ENCODE measurements around the gene ANTXR2. TPM values are rescaled to one million over a fixed set of nuclear protein-coding genes. Genes with fewer than 3 reads are reported as not detected.
"Not testable (repeated sequence)": the region's sequence is repeated elsewhere in the genome, so short reads cannot be mapped to it uniquely, and the experiment has no call there.

ANTXR2 gene
- total RNA-seq, 1 donor from 2014 or later: 46.9 TPM

DNA sequence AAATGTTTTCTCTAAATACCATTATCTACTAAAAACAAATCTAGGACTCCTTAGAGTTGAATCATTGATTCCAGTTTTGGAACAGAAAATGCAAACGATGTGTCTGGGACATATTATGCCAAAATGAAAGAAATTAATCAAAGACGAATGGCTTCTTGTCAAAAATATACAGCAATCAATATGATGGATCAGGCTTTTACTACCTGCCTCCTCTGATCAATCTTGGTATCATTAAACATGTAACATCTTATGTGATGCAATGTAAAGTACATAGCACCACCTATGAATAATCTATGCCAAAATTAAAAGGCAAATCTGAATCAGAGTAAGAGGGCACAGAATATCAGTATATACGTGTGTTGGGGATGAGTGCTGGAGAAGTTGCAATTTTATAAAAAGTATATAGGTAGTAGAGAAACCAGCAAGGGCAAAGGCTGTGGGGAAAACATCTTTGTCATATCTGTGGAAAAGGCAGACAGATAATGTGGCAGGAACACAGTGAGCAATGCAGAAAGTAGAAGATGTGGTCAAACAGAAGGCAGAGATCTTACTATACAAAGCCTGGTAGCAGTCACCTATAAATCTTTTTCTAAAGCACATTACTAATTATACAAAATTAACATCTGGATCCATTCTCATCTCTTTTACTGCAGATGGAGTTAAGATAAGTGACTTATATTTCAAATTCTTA, 152.7 kb downstream of the ANTXR2 start:
- no peak for DNase-seq (ENCODE audit: low spot score)

DNA sequence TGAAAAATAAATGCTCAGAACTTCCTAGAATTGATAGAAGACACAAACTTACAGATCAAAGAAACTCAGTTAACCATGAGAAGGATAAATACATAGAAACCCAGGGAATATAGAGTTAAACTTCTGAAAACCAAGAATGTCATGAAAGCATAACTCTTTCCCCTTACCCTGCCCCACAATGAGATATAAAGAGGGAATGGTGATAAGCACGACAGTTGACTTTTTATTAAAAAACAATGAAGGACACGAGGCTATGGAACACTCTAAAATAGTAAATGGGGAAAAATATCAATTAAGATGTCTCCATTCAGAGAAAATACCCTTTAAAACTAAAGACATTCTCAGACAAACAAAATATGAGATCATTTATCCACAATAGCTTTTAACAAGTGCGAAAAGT, 154.7 kb downstream of the ANTXR2 start:
- DNase-seq (ENCODE audit: low spot score): no peak

DNA sequence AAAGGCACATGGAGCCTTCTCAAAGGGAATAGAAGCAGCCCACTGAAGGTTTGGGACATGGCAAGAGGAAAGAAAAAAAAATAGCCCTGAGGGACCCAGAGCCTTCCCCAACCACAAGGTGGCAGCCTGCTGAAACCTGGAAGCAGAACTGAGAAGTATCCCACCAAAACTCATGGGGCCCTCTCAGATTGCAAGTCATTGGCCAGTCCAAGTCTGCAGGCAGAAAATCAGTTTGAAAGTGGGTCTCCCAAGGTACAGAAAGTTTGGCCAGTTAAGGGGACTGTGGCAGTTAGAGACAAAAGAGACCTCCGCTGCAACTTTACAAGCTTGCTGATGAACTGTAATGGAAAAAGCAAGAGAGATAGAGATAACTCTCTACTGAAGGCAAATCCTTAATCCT, 155.8 kb downstream of the ANTXR2 start:
- no peak for DNase-seq (ENCODE audit: low spot score)

DNA sequence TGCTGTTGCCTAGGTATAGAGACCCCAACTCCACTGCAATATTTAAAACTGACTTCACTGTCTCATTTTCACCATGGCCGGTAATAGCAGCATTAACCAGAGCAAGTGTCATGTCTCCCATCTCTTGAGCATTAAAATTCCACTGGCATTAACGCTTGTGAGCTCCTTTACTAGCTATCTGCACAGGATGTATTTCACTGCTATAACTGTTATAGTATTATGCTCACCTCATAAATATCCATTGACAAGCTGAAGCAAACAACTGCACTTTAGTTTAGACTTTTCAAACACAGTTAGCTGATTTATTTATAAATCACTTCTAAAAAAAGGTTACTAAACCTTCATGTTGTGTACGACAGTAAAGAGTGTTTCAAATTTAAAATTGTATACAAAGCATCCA, 157.8 kb downstream of the ANTXR2 start:
- no peak for DNase-seq (ENCODE audit: low spot score)

DNA sequence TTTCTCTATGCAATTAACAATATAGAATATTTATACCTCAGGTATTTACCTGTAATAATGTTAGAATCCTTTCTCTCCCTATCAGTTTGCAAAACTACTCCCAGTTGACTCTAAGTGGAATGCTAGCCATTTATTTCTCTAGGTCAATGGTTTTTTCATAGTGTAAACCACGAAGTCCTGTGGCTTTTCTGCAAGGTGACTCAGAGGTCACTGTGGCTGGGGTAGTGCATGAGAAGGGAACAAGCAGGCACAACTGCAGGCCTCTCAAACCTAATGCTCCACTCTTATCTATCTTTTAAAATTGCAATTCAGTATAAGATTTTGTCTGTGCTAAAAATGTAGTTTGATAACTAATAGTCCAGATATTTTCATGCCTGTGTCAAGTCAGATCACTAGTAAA, 159.4 kb downstream of the ANTXR2 start:
- no peak for DNase-seq (ENCODE audit: low spot score)

DNA sequence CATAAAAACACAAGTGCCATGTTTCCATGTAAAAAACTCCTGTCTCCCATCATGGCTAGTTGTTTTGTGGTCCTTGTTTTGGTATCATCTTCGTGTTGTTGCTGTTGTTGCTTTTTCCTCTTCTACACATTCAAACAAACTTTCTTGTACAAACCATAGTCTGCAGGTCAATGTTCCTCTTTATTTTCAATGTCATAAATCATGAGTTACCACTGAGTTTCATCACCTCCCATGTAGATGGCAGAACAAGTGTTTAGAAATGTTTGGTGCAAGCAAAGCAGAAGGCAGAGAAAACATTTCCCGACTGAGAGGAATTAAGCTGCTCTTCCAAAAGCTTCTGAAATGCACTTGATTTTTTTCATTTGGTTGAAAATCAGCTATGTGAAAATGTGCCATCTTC, 166.0 kb downstream of the ANTXR2 start:
- no peak for DNase-seq (ENCODE audit: low spot score)

DNA sequence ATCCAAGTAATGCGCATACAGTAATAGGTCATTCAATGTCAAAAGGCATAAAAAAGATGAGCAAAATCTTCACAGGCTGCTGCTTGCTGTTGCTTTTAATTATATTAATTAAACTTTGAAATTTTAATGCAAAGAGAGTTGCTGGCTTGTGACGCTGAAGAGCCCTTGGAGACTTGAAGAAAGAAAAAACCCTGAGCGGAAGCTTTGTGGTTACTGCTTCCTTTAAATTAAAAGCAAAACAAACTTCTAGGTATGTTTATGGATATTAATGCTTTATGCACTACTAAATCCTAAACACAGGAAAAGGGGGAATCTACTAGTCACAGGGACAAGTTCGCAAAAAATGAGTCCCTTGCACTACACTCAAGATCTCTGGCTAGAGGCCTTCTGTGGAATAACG, 166.7 kb downstream of the ANTXR2 start:
- DNase-seq (ENCODE audit: low spot score): no peak

DNA sequence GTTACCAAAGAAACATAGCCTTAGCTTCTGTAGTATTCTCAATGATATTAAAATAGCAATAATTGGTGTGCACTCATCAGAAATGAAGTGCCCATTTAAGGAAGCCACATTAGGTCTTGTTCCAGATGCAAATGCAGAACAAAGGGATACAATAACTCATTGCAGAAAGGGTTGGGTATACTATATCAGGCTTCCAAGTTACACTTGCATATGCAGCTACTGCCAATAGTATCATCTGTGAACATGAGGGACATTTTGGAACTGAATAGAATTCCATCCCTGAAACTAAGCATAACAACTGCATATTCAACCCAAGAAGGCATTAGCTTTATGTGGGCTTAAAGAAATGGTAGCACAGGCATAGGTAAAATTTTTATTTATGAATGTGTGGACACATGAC, 167.8 kb downstream of the ANTXR2 start:
- no peak for DNase-seq (ENCODE audit: low spot score)

DNA sequence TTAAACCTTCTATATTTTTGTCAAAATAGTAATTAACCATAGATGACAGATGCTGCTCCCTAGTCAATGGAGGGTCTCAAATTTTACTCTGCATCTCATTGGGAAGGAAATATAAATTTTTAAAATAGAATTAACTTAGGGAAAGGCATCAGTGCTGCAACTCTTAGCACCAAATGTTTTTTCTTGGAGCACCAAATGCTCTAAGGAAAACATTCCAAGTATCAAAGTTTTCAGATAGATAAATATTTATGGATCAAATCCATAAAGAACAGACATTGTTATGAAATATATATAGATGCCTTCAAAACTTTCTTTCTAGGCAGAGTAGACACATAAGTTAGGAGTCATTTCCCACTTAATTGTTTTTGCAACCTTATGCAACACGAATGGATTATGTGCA, 168.7 kb downstream of the ANTXR2 start:
- no peak for DNase-seq (ENCODE audit: low spot score)

DNA sequence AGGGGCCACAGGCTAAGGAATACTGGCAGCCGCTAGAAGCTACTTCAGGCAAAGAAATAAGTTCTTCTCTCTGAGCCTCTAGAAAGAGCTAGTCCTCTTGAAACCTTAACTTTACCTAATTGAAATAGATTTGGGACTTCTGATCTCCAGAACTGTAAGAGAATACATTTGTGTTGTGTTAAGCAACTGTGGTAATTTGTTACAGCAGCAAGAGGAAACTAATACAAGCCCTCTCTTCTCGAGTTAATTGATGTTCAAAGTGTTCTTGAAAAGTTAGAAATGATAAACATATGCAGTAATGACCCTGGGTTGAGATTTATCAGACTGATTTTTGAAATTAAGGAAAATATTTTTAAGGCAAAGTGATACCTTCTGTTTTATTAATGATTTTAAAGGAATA, 172.8 kb downstream of the ANTXR2 start:
- no peak for DNase-seq (ENCODE audit: low spot score)

DNA sequence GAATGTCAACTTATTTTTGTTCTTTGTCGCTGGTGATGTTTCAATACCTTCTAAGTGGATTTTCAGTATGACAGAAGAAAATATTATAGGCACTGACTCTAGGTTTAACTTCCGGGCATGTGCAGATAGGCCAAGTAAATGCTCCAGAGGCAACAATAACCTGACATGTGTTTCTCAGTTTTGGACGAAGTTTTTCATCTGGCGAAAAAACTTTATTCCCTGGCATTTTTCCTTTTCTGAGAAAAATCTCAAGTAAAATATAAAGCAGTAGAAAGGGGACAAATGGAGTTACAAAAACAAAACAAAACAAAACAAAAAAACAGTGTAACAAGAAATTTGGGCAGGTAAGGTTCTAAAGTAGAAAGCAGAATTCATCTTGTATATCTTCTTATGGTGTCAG, 173.5 kb downstream of the ANTXR2 start:
- DNase-seq (ENCODE audit: low spot score): no peak

DNA sequence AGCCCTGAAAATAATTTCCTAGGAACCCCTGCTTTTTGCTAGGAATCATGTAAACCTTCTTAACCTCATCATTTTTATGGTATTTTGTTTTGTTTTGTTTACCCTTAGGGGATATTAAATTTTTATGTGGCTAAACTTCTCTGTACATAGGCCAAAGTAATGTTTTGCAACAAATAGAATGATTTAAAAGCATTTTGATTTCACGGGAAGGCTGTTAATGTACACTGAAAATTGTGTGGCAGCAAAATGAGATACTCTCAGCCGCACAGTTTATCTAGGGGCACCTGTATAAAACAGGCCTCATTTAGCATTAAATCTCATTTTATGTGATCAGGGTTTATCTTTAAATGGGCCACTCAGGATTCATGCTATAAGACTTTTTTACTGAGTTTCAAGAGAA, 175.0 kb downstream of the ANTXR2 start:
- no peak for DNase-seq (ENCODE audit: low spot score)

DNA sequence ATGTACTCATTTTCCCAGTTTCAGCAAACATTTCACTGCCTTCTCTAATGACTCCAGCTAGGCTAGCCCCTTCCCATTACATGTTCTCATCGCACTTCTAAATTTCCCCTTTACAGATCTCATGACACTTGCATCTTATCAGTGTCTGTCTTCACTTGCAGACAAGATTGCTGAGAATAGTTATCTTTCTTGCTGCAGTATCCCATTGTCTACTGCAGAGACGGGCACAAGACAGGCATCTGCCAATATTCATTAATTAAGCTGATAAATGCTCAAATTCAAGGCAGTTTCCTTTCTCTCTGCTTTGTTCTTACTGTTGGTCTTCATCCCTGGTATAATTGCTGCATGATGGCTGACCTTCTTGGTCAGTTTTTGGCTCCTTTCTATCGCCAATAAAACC, 175.9 kb downstream of the ANTXR2 start:
- no peak for DNase-seq (ENCODE audit: low spot score)

DNA sequence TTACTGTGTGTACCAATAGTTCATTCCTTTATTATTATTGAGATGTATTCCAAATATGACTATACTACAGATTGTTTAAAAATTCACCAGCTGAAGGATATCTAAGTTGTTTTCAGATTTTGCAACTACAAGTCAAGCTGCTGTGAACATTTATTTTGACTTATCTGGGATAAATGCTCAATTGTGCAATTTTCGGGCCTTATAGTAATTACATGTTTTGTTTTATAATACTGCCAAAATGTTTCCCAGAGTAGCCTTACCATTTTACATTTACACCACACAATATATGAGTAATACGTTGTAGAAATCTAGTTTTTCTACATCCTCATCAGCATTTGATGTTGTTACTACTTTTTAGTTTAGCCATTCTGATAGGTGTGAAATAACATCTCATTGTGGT, 179.6 kb downstream of the ANTXR2 start:
- DNase-seq (ENCODE audit: low spot score): no peak

DNA sequence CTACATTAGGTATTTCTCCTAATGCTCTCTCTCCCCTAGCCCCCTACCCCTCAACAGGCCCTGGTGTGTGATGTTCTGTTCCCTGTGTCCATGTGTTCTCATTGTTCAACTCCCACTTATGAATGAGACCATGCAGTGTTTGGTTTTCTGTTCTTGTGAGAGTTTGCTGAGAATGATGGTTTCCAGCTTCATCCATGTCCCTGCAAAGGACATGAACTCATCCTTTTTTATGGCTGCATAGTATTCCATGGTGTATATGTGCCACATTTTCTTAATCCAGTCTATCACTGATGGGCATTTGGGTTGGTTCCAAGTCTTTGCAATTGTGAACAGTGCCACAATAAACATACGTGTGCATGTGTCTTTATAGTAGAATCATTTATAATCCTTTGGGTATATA, 184.0 kb downstream of the ANTXR2 start:
- DNase-seq (ENCODE audit: low spot score): not testable (repeated sequence)

DNA sequence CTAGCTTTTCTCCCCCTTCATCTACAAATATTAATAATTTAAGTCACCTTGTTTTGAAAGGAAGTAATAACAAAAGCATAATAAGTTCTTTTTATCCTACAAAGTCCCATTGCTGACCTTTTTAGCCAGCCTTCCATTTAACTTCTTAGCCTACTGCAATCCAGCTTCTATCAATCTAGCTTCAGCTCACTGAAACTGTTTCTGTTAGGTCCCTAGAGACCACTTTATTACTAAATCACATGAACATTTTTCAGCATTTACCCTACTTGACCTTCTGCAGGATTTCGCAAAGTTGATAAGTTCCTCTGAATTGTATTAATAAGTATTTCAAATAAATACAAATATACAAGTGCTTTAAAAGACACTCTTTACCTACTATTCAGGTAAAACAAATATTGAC, 186.5 kb downstream of the ANTXR2 start:
- DNase-seq (ENCODE audit: low spot score): no peak

DNA sequence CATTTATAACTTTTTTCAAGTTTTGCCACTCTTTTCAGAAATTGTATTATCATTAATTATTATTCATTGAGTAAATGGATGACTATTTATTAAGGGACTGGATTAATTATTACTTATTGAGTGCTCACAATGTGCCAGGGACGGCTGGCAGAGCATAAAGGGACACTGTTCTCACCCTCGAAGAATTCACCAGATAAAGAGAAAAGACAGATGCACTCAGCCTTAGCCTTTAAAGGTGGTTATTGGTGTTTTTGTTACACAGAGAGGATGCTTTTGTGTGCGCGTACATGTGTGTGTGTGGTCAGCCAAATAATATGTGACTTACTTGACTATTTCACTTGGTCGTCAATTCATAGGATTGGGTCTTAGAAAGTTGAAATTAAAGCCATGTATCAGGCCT, 187.0 kb downstream of the ANTXR2 start:
- no peak for DNase-seq (ENCODE audit: low spot score)

DNA sequence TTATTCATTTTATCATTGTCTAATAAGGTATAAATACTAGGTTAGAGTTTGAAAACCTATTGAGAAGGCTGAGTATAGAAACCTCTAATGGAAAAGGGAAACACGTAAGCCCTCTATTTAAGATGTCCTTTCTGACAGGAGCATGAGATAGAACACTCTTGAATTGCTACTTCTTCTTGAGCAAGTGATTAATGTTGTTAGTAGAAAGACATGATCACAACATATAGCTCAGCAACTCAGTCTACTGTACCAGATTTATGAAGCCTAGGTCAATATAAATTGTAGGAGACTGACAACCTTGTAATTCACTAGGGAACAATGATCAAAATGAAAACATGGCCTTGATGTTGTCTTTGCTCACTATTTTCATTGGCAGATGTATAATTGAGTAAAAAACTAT, 189.7 kb downstream of the ANTXR2 start:
- DNase-seq (ENCODE audit: low spot score): no peak

DNA sequence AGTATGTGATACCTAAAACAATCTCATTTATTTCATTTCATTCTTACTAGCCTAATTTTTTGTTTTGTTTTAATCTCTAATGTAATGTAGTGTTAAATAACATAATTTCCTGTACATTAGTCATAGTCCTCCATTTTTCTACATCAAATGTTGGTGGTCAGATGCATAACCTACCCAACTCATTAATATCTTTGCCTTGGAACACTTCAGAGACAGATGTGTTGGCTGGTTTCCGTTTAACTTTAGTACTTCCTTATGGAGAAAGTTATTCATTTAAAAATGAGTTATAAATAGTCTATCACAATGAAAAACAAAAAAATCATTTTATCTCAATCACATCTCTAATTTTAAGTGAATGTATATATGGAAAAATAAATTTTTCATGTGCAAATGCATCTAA, 190.2 kb downstream of the ANTXR2 start:
- DNase-seq (ENCODE audit: low spot score): no peak

DNA sequence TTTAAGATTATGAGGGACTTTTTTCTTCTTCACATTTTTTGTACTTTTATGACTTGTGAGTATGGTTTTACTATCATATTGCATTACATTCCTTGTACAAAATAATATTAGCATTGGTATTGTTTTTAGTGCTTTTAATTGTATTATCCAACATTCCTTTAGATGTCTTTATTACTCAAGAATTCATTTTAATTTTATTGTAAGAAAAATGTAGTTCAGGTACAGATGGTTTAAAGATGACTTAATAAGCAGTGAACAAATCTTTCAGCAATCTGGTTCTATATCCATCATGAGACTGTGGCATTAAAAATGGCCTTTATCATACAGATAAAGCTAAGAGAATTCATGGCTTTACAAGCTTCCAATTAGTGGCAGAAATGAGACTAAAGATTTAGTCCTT, 191.6 kb downstream of the ANTXR2 start:
- DNase-seq (ENCODE audit: low spot score): no peak

DNA sequence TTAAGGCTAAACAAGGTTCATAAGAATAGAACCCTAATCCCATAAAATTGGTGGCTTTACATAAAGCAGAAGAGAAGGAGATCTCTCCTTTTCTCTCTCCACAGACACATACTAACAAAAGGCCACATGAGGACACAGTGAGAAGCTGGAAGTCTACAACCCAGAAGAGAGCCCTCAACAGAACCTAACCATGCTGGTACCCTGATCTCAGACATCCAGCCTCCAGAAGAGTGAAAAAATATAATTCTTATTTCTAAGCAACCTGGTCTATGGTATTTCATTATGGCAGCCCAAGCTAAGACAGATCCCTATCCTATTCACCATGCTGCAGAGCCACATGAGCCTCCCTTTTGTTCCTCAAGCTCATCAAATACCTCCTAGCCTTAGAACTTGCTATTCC, 195.5 kb downstream of the ANTXR2 start:
- no peak for DNase-seq (ENCODE audit: low spot score)

DNA sequence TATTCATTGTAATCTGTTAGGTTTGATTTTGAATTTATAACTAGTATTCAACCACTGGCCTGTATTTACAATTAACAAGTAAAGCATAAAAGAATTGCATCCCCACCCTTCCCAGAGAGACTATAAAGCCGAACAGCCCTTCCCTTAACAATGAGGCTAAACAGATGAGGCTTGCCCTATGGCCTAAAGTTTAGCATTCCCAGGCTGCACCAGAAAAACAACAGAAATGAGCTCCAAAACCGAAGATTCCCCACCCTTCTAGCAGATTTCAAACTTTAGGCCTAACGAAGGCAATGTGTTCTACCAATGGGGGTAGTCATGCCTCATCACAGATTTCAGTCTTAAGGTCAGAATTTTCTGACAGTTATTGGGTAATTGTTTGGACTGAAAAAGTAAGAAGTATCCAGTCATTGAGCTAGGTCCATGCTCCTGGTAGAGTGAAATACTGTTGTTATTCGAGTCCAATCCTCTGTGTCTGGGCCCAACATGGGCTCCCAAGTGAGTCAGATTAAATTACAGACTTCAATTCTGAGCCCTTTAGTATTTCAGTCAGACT, 197.6 kb downstream of the ANTXR2 start:
- DNase-seq (ENCODE audit: low spot score): no peak

DNA sequence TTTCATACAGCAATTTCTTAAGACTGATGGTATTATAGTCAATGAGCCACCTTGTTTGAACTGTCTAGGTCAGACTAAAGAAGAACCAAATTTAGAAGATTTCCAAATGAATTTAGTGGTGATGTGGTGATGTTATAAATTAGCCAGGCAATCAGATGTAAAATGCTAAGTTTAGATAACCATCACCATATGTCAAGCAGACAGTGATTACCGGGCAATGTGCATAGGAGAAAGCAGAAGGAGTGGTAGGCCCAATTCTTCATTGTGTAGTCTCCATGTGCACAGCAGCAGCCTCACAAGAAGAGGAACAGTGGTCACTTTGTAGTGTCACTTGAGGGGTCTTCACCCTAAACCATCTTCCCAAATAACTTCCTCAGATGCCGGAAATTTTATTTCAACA, 198.8 kb downstream of the ANTXR2 start:
- DNase-seq (ENCODE audit: low spot score): no peak

DNA sequence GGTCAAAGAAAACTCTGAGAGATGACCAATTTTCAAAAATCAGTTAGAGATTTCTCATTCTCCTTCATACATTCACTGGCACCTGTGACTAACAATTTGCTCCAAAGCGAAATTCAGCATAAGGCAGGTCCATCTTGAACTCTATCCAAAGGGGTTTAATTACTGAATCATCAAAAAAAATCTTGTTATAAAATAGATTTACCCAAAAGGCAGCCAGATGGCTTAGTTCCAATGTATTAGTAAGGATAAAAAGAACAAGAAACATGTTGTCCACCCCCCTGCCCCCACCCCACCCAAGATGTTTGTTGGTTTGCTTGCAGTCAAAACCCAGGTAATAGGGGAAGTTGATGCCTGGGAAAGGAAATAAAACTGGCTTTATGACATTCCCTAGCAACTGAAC, 200.3 kb downstream of the ANTXR2 start:
- DNase-seq (ENCODE audit: low spot score): no peak

Measured in umbilical cord (tissue), 2 donors.